Cardiac muscle cell (in vitro differentiated cells and primary cell): Measurements from ENCODE around the gene TRIM38. TPM values are rescaled to one million over a fixed set of nuclear protein-coding genes. Genes with fewer than 3 reads are reported as not detected.

Experiments used
- DNase-seq, 2 donors: peaks; one replicate each; pipeline versions ENCODE4 v3.0.0 to v3.0.0-alpha.2; 2010 to 2017; ENCODE audit warnings: low read depth in 1 of 2, low spot score in 1 of 2
- H3K27ac ChIP-seq: fragments of 200-600 bp; sonication (generic); 2 replicates; pipeline ENCODE4 v1.5.1; 2016
- H3K27me3 ChIP-seq: fragments of 200-600 bp; sonication (generic); 2 replicates; pipeline ENCODE4 v1.6.0; 2016; ENCODE audit warnings: control low read depth
- H3K36me3 ChIP-seq: fragments of 200-600 bp; sonication (generic); 2 replicates; pipeline ENCODE4 v1.5.1; 2016; ENCODE audit warnings: control low read depth
- H3K4me1 ChIP-seq: fragments of 200-600 bp; sonication (generic); 2 replicates; pipeline ENCODE4 v1.8.1; 2017; ENCODE audit warnings: low read depth, mild to moderate bottlenecking, mixed run types
- H3K4me3 ChIP-seq: fragments of 200-600 bp; sonication (generic); 2 replicates; pipeline ENCODE4 v1.5.1; 2016; ENCODE audit warnings: mild to moderate bottlenecking
- H3K9me3 ChIP-seq: fragments of 200-600 bp; sonication (generic); 2 replicates; pipeline ENCODE4 v1.5.1; 2017; ENCODE audit warnings: low read depth, mild to moderate bottlenecking, control low read depth
- CTCF ChIP-seq: IDR thresholded peaks from 2 replicates; pipeline ENCODE4 v1.5.1; 2012; ENCODE audit warnings: low read depth, mild to moderate bottlenecking, low read length
- polyA plus RNA-seq: library from polyadenylated mRNA; unstranded; fragments of >200 nt; fragmentation: Nextera tagmentation; extraction: Ambion mirVana; gene quantifications from 2 replicates; pipeline ENCODE4 v1.2.1, GENCODE V29; 2016
- total RNA-seq: library from RNA; depleted of rRNA; stranded (reverse); fragments of >200 nt; gene quantifications from 2 replicates; pipeline ENCODE4 v1.2.3, GENCODE V29; 2016

The TRIM38 gene
- total and polyA plus RNA-seq, 2 experiments from 2014 or later, result 0.05 to 0.12 TPM

- no peak for TF ChIP-seq CTCF
- Histone ChIP-seq H3K27ac (no peak overlapping the region), H3K27me3 (no peaks in the 10 kb centered on the region)
Observed at GRCh38 chr6:26024651-26025046, 62.0 kb downstream of the TRIM38 start.

GRCh38 chr6:26025047-26025893 lies 62.7 kb downstream of the TRIM38 start:
- no peaks in the 10 kb centered on the region for H3K27me3 ChIP-seq
- H3K27ac ChIP-seq, result peak overlapping the region; percentile 86
- H3K9me3 ChIP-seq, result no peaks in the 10 kb centered on the region
- TF ChIP-seq CTCF, result no peak
- peaks cover 23% of the 10 kb centered on the region for H3K4me1 ChIP-seq
- no peaks in the 10 kb centered on the region for H3K36me3 ChIP-seq
- DNase-seq, result peak; percentile 34 to 80
- peak overlapping the region; percentile 61 for H3K4me3 ChIP-seq

More at GRCh38 chr6:26024651-26025046, 62.0 kb downstream of the TRIM38 start:
- no peaks in the 10 kb centered on the region for H3K9me3 ChIP-seq
- no peak for DNase-seq
- peaks cover 18% of the 10 kb centered on the region for H3K4me1 ChIP-seq
- no peaks in the 10 kb centered on the region for H3K36me3 ChIP-seq
- no peak overlapping the region for H3K4me3 ChIP-seq

GRCh38 chr6:26025894-26026832 lies 63.6 kb downstream of the TRIM38 start:
- no peaks in the 10 kb centered on the region for H3K36me3 ChIP-seq
- TF ChIP-seq CTCF, result peak; percentile 90
- no peaks in the 10 kb centered on the region for H3K27me3 ChIP-seq
- H3K27ac ChIP-seq, result peak overlapping the region; percentile 86
- H3K9me3 ChIP-seq, result no peaks in the 10 kb centered on the region
- DNase-seq, result peak; percentile 96 to 97
- peak overlapping the region; percentile 61 for H3K4me3 ChIP-seq
- H3K4me1 ChIP-seq, result peaks cover 23% of the 10 kb centered on the region

GRCh38 chr6:26026833-26027490 lies 64.4 kb downstream of the TRIM38 start:
- peak overlapping the region; percentile 86 for H3K27ac ChIP-seq
- peaks cover 23% of the 10 kb centered on the region for H3K4me1 ChIP-seq
- DNase-seq, result peak; percentile 86 to 94

More at GRCh38 chr6:26026833-26027490, 64.4 kb downstream of the TRIM38 start:
- no peaks in the 10 kb centered on the region for H3K9me3 ChIP-seq
- H3K36me3 ChIP-seq, result no peaks in the 10 kb centered on the region
- H3K4me3 ChIP-seq, result peak overlapping the region; percentile 61
- TF ChIP-seq CTCF, result no peak
- no peaks in the 10 kb centered on the region for H3K27me3 ChIP-seq
